Subcutaneous abdominal adipose tissue (tissue), 5 donors: ENCODE results near the gene CDT1.
"Not testable (repeated sequence)": the region's sequence is repeated elsewhere in the genome, so short reads cannot be mapped to it uniquely, and the experiment has no call there.

ENCODE experiments used
- H3K27ac ChIP-seq: one replicate; pipeline ENCODE4 v1.7.0; 2013; ENCODE audit warnings: low read depth, mild to moderate bottlenecking, inconsistent platforms, low read length, moderate library complexity
- H3K27me3 ChIP-seq, 5 donors: one replicate each; pipeline ENCODE4 v1.7.0; 2013; ENCODE audit warnings: low read length in 5 of 5, inconsistent platforms in 1 of 5; ENCODE audit not compliant: control insufficient read depth in 5 of 5, insufficient read depth in 4 of 5
- H3K36me3 ChIP-seq, 5 donors: one replicate each; pipeline ENCODE4 v1.7.0; 2013; ENCODE audit warnings: low read length in 5 of 5; ENCODE audit not compliant: control insufficient read depth in 5 of 5, insufficient read depth in 5 of 5
- H3K4me1 ChIP-seq, 5 donors: one replicate each; pipeline ENCODE4 v1.7.0; 2013; ENCODE audit warnings: low read length in 5 of 5, mild to moderate bottlenecking in 3 of 5, moderate library complexity in 1 of 5; ENCODE audit not compliant: control insufficient read depth in 5 of 5, insufficient read depth in 5 of 5
- H3K4me3 ChIP-seq, 5 donors: one replicate each; pipeline ENCODE4 v1.7.0; 2013; ENCODE audit warnings: low read length in 5 of 5, low read depth in 1 of 5
- H3K9ac ChIP-seq, 5 donors: one replicate each; pipeline ENCODE4 v1.7.0; 2013; ENCODE audit warnings: low read length in 5 of 5, mild to moderate bottlenecking in 4 of 5, moderate library complexity in 3 of 5
- H3K9me3 ChIP-seq, 5 donors: one replicate each; pipeline ENCODE4 v1.7.0; 2013; ENCODE audit warnings: low read length in 5 of 5; ENCODE audit not compliant: control insufficient read depth in 5 of 5
- donor health status: healthy.
- donor health status: healthy.
- donor health status: healthy.
- donor health status: healthy.
- donor health status: healthy.

Gene CDT1

DNA sequence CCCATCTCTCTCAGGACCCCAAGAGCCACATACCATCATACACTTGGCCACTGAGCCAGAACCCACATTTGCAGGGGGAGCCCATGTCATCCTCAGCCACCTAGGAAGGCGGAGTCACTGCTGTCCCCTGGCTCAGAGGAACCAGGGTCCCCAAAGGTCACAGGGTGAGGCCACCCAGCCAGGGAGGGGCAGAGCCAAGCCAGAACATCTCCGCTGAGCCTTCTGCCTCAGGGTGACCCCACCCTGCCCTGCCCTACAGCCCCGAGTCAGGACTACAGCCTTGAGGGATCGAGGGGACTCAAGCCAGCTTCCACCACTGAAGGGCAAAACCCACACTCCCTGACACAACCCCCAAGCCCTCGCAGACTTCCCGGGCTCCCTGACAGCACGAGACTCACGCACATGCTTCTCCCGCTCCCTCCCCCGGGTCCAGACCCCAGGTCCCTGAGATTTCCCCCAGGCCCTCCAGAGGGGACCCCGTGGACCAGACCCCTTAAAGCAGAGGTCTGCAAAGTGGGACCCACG is 36.0 kb upstream of the CDT1 start:
- H3K27me3 ChIP-seq: no peaks in the 10 kb centered on the region
- H3K9me3 ChIP-seq: no peaks in the 10 kb centered on the region
- peak overlapping the region; percentile 77 for H3K27ac ChIP-seq
- H3K4me3 ChIP-seq: peak overlapping the region in 1 of 5 donors; percentile 36
- peaks cover 15 to 90% (median 69%) of the 10 kb centered on the region in 5 donors for H3K4me1 ChIP-seq
- H3K9ac ChIP-seq: peak overlapping the region in 4 of 5 donors; percentile 6 to 66 (median 52)
- H3K36me3 ChIP-seq: peaks cover 0 to 22% (median 15%) of the 10 kb centered on the region in 5 donors

DNA sequence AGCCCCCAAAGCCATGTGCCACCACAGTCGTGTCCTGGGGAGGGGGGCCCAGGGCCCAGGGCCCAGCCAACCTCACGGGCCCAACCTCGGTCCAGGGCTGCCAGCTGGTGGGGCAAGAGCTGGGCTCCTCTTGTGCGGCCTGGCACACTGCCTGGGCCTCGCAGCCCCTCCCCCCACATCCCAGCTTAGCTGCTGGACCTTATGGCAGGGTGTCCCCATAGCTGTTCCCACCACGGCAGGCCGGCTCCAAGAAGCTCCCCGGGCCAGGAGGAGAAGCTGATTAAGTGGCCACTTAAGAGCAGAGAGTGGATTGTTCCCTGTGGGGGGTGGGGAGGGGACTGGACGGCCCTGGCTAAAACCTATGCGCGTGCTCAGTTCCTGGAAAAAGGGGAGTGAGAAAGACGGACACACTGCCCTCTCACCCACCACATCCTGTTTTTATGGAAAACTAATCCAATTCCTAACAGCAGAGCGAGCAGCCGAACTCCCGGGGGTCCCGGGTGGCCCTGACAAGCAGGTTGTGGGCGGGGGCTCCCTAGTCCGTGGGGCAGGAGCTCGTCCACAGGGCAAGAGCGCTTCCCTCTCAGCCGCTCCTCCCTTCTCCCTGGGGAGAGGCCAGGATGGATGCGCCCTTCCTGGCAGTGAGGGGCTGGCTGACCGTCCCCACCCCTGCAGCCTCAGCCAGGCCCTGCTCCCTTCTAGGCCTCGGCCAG is 35.4 kb upstream of the CDT1 start:
- no peaks in the 10 kb centered on the region for H3K27me3 ChIP-seq
- H3K36me3 ChIP-seq: peaks cover 0 to 16% (median 12%) of the 10 kb centered on the region in 5 donors
- H3K9ac ChIP-seq: peak overlapping the region in 3 of 5 donors; percentile 50 to 66 (median 53)
- peak overlapping the region in 1 of 5 donors; percentile 36 for H3K4me3 ChIP-seq
- H3K4me1 ChIP-seq: peaks cover 15 to 90% (median 74%) of the 10 kb centered on the region in 5 donors
- H3K9me3 ChIP-seq: no peaks in the 10 kb centered on the region
- H3K27ac ChIP-seq: peak overlapping the region; percentile 77

DNA sequence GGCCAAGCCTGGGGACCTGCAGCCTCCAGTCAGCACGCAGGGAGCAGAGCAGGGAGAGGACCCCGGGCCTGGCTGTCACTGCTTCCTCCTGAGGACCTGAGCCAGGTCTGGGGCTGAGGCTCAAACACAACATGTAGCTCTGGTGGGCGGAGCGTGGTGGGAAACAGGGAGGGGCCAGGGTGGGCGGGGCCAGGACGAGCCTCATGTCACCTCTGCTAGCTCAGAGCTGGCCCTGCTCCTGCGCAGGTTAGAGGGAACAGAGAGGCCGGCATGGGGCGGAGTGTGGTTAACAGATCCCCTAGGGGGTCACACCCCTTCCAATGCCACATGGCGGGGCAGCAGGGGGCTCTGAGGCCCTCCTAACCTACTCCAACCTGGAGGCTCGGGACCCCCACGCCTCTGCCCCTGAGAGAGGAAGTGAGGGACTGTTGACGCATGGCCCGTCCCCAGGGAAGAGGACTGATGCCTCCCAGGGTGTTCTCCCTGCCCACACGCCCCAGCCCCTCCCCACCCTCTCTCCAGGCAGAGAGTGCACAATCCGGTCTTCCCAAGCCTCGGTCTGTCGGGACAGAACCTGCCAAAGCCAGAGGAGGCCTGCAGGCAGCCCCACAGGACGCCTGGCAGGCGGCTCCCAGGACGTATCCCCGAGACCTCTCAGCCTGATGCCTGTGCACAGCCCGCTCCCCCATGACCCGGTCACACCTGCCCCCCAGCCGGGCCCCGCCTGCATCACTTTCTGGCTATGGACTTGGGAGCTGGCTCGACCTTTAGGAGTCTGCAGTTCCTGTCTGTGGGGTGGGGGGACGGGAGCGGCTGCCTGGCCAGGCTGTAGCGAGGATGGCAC is 33.8 kb upstream of the CDT1 start:
- Histone ChIP-seq H3K27ac (peak overlapping the region; percentile 77), H3K36me3 (peaks cover 0 to 6% (median 3%) of the 10 kb centered on the region in 5 donors), H3K4me3 (peak overlapping the region in 1 of 5 donors; percentile 51), H3K9me3 (no peaks in the 10 kb centered on the region), H3K27me3 (no peaks in the 10 kb centered on the region), H3K4me1 (peaks cover 15 to 96% (median 89%) of the 10 kb centered on the region in 5 donors), H3K9ac (peak overlapping the region in 1 of 5 donors; percentile 47)

DNA sequence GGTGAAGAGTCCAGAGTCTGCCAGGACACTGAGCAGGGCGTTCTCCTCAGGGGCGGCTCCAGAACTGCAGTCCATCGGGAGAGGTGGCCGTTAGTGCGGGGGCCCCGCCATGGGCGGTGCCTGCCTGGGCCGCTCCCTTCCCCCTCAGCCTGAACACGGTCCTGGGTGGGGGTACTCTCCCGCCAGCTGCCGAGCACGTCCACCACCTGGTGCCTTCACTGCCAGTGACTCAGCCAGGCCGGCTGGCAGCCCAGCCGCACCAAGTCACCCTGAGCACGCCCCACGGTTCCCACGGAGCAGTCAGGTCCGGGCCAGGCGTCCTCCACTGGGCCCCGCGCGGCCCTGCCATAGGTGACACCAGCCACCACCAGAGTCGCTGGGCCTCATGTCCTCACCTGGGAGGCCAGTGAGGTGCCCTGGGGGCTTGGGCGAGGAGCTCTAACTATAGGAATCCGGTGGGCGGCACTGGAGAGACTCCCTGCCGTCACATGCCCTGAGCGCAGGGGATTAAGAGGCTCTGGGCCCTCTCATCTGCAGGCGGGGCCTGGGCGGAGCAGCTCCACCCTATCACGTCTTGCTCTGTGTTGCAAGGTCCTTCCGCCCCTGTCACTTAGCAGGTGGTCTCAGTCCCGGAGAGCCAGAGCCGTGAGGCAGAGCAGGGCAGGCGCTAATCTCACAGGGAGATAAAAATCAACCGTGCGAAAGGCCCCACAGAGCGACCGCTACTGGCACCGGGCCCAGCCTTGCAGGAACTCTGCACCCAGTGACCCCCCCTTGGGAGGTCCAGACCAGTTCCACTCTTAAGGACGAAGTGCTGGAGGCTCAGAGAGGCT is 32.9 kb upstream of the CDT1 start:
- no peaks in the 10 kb centered on the region for H3K9me3 ChIP-seq
- H3K27ac ChIP-seq: peak overlapping the region; percentile 77
- H3K36me3 ChIP-seq: peaks cover 0 to 6% (median 3%) of the 10 kb centered on the region in 5 donors
- H3K4me3 ChIP-seq: peak overlapping the region in 3 of 5 donors; percentile 22 to 51 (median 45)
- H3K9ac ChIP-seq: peak overlapping the region in 2 of 5 donors; percentile 7 to 21
- no peaks in the 10 kb centered on the region for H3K27me3 ChIP-seq
- peaks cover 15 to 95% (median 87%) of the 10 kb centered on the region in 5 donors for H3K4me1 ChIP-seq

DNA sequence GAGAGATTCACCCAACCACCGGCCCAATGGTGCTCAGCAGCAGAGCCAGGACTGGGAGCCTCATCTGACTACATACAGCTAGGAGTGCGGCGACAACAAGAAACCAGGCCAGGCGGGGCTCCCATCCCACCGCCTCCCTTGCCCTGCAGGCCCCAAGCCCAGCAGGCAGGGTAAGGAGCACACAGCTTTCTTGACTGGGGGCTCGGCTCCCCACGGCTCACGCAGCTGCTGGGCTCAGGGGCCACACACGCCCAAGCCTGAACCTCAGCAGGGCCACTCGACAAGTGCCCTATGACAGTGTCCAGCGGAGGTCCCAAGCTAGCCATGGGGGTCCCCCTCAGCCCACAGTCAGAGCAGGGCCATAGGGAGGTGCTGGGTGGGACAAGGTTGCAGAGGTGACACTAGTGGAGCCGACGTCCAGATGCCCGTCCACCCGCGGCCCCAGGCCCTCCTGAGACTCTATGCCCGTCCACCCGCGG is 32.3 kb upstream of the CDT1 start:
- H3K27me3 ChIP-seq: no peaks in the 10 kb centered on the region
- H3K36me3 ChIP-seq: no peaks in the 10 kb centered on the region
- H3K9ac ChIP-seq: peak overlapping the region in 1 of 5 donors; percentile 21
- H3K27ac ChIP-seq: peak overlapping the region; percentile 77
- peaks cover 15 to 94% (median 88%) of the 10 kb centered on the region in 5 donors for H3K4me1 ChIP-seq
- peak overlapping the region in 3 of 5 donors; percentile 22 to 51 (median 45) for H3K4me3 ChIP-seq
- no peaks in the 10 kb centered on the region for H3K9me3 ChIP-seq

DNA sequence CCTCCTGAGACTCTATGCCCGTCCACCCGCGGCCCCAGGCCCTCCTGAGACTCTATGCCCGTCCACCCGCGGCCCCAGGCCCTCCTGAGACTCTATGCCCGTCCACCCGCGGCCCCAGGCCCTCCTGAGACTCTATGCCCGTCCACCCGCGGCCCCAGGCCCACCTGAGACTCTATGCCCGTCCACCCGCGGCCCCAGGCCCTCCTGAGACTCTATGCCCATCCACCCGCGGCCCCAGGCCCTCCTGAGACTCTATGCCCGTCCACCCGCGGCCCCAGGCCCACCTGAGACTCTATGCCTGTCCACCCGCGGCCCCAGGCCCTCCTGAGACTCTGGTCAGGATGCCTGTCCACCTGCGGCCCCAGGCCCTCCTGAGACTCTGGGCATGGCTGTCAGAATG is 31.8 kb upstream of the CDT1 start:
- not testable (repeated sequence) for H3K27me3 ChIP-seq, H3K9me3 ChIP-seq, H3K36me3 ChIP-seq, H3K4me3 ChIP-seq
- Histone ChIP-seq H3K9ac (peak overlapping the region in 1 of 5 donors; percentile 52), H3K27ac (peak overlapping the region; percentile 90), H3K4me1 (peaks cover 15 to 94% (median 89%) of the 10 kb centered on the region in 5 donors)

DNA sequence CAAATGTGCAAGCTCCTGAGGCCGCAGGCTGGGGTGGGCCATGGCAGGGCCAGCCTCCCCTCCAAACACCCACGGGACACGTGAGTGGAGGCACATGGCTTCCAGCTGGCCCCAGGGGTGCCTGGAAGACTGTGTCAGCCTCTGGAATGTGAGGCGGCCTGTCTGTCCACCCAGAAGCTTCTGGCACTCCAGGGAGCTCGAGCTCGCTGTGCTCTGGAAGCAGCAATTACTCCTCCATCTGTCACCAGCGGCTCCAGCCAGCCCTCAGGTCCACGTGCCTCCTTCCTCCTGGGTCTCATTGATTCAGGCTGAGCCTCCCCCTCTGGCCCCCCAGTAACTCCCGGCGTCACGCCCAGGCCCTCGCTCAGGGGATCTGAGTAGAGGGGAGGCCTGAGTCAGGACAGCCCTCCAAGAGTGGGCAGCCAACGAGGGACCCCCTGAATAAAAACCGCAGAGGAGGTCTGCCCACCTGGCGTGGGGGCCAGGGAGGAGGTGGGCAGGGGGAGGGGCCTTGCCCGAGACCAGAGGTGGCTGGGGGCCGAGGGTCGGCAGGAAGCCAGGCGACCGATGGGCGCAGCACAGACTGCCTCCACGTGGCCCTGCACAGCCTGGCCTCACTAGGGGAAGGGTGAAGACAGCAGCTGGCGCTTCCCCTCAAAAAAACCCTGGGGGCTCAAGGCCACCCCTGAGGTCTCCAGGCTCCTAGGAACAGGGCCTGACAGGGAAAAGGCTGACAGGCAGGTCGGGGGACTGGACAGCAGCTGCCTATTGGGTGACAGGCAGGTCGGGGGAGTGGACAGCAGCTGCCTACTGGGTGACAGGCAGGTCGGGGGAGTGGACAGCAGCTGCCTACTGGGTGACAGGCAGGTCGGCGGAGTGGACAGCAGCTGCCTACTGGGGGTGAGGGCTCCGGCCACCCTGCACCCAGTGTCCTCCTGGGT is 30.4 kb upstream of the CDT1 start:
- peak overlapping the region in 1 of 5 donors; percentile 22 for H3K4me3 ChIP-seq
- H3K9me3 ChIP-seq: no peaks in the 10 kb centered on the region
- no peaks in the 10 kb centered on the region for H3K36me3 ChIP-seq
- H3K9ac ChIP-seq: peak overlapping the region in 3 of 5 donors; percentile 51 to 64 (median 60)
- H3K27me3 ChIP-seq: no peaks in the 10 kb centered on the region
- H3K27ac ChIP-seq: peak overlapping the region; percentile 90
- H3K4me1 ChIP-seq: peaks cover 15 to 94% (median 89%) of the 10 kb centered on the region in 5 donors

DNA sequence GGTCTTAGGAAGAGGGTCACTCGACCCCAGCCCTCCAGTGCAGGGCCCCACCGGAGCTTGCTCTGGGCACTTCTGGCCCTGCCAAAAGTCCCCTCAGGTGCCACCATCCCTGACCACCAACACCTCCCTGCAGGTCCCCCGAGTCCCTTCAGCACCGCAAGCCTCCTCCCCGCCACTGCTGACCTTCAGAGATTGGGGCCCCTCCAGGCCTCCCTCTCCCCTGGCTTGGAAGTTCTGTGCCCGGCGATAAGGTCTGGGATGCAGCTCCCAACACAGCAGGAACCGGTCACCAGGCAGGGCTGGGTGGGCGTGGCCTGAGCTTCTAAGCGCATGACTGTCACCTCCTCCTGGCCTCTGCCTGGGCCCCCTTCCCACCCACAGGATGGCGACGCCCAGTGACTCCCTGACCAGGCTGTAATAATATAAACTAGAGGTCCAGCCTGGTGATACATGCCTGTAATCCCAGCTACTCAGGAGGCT is 29.7 kb upstream of the CDT1 start:
- Histone ChIP-seq H3K27ac (peak overlapping the region; percentile 90), H3K4me1 (peaks cover 15 to 93% (median 86%) of the 10 kb centered on the region in 5 donors), H3K9me3 (no peaks in the 10 kb centered on the region), H3K27me3 (no peaks in the 10 kb centered on the region), H3K9ac (peak overlapping the region in 2 of 5 donors; percentile 51 to 60), H3K36me3 (no peaks in the 10 kb centered on the region), H3K4me3 (peak overlapping the region in 1 of 5 donors; percentile 22)
